Superior temporal gyrus (tissue), 1 donor: Measurements from ENCODE around the gene RAD51B.
A peak's percentile ranks its signal among the peaks of the same experiment; 100 is the strongest.
"Not testable (repeated sequence)": the region's sequence is repeated elsewhere in the genome, so short reads cannot be mapped to it uniquely, and the experiment has no call there.

ENCODE experiments used
- DNase-seq: peaks from one replicate; pipeline ENCODE4 v3.0.0-alpha.2; 2016; ENCODE audit errors: extremely low spot score

The RAD51B gene

DNA sequence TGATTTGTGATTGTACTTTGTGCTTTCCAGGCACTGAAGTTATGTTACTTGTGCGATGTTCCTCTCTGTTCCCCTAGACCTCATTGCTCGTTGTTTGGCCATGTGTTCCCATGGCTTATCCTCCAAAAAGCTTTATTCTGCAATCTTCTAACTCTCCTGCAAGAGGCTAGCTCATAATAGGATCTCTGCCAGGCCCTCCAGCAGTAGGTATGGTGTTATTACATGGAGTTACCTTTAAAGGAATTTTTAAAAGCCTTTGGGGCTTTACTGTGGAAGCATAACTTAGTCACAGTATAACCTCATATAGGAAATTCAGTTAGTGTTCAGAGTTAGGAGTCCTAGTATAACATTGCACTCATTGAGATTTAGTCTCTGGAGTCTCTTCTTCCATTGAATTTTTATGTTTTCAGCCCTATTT is 292.3 kb downstream of the RAD51B start:
- DNase-seq, result no peak

DNA sequence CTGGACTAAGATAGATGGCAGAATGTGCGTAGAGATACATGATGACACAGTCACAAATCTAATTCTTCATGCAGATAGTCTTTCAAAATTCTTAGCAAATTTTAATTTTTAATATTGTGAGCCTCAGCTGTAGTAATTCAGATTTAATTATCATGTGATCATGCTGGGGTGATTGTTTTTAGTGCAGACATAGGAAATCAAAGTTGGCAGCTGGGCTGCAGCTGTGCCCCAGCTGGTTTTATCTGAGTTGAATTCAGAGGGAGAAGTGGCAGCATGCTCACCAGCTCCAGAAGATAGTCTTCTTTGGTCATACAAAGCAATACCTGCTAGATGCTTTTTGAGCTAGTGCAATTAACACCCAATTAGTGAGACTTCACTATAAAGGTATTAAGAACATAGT is 292.9 kb downstream of the RAD51B start:
- DNase-seq, result no peak

DNA sequence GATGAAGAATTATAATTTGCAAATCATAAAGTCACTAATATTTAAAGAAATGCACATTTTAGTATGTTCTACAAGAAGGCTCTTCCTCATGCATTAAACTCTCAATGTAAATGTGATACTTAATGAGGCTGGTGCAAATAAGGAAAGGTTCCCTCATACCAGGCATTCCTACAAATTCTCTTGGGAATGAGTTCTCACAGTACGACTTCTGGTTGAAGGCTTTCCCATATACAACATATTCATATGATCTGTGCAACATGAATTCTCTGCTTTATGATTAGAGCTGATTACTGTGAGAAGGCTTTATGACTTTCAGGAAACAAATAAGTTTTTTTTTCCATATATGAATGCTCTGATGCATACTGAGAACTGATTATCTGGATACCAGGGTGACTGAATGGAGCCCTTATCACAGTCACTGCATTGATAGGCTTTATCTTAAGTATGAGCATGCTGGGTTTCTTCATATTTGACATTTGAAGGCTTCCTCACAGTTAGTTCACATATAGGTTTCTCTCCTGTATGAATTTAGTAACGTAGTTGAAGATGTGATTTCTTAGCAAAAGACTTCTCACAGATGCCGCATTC is 293.9 kb downstream of the RAD51B start:
- no peak for DNase-seq

DNA sequence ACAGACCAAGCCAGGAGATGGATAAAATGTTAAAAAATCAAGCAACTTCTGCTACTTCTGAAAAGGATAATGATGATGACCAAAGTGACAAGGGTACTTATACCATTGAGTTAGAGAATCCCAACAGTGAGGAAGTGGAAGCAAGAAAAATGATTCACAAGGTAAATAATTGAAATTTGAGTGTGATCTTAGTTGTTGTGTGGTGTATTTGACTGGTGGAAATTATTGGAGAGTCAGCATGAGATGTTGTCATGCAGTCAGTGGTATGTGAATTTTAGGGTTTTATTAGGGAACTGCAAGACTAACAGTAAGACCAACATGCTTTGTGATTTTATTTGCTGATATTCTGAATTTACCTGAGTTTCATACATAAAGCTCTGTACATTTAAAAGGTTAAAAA is 296.4 kb downstream of the RAD51B start:
- DNase-seq, result not testable (repeated sequence)

DNA sequence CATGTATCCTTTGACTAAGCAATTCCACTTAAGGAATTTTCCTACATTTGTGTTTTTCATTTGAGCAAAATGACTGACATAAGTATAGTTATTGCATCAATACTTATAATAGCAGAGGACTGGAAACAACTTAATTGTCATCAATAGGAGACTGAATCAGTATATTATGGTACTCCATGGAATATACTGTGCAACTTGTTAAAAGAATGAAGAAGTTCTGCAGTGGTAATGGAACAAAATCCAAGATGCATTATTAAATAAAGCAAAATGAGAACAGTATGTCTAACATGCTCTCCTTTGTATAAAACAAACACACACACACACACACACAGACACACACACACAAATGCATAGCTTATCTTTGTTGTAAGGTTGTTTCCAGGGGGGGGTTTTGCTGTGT is 303.1 kb downstream of the RAD51B start:
- no peak for DNase-seq

DNA sequence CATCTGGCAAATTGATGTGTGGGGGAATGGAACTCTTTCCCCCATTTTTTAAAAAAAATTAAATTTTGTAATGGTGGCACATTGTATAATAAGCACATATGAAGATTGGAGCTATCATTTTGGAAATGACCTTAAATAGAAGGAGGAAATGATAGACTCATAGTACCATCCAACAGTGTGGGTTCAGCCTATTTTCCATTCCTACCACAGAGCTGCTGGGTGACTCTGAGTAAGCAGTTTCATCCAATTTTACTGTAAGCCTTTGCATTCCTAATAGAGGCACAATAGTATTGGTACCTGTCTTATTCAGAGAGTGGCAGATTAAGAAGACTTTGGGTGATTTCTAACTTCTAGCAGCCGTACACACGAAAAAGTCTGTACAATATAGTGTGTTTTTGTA is 304.5 kb downstream of the RAD51B start:
- DNase-seq, result no peak

DNA sequence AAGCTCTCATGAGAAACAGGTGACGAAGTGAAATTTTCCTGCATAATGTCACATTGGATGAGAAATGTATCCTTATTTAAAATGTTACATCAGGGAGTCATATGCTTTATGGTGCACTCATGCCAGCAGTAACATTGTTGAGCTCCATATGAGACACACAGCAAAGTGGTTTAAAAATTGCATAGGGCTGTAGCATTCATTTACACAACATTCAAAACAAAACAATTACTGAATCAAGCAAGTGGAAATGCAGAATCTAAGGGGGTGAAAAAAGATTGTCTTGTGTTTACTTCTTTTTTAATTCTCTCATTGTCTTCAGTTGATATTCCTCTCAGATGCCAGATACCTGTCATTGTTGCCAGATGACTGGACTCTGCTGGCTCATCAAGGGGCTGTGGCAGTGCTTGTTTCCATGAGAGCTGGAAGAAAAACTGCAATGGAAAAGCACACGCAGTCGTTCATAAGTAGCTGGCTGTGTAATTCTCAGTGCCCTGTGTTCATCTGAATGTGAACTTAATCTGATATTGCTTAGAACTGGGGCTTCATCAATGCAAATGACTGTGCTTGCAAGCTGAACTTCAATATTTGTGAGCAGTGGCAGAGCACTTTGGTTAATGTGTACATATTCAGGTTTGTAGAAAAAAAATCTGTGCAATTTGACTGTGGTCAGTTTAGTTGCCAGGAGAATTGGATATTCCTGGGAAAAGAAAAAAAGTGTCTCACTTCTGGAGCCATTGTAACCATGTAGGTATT is 305.6 kb downstream of the RAD51B start:
- peak; percentile 52 for DNase-seq

DNA sequence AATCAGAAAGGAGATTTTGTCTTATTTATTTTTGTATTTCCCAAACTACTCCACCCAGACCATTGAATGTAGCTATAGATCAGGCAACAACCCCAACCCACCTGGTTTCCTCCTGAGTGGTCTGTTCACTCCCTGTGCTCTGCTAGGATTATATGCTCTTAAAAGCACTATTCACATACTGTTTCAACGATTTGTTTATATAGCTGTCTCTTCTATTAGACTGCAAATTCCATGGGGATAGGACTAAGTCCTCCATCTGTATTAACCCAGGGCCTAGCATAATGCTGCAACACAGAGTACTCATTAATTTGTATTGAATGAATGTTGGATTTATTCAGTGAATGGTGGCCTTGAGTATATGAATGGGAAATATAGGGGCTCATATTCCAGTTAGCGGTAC is 307.6 kb downstream of the RAD51B start:
- no peak for DNase-seq

DNA sequence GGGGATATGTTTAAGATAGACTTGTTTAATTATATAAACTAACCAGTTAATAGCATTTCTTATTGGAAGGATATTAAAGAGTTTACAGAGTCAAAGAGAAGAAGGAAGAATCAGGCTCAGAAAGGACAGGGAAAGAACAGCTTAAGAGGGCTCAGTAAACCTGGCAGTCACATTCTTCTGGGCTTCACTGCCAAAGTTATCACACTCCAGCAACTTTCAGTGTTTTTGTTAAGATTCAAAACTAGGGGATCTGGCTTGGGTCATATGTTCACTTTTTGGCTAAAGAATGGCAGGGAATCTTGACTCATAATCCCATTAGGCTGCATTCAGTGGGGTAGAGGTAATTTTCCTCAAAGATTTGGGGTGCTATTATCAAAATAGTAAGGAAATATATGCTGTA is 312.3 kb downstream of the RAD51B start:
- DNase-seq, result no peak

DNA sequence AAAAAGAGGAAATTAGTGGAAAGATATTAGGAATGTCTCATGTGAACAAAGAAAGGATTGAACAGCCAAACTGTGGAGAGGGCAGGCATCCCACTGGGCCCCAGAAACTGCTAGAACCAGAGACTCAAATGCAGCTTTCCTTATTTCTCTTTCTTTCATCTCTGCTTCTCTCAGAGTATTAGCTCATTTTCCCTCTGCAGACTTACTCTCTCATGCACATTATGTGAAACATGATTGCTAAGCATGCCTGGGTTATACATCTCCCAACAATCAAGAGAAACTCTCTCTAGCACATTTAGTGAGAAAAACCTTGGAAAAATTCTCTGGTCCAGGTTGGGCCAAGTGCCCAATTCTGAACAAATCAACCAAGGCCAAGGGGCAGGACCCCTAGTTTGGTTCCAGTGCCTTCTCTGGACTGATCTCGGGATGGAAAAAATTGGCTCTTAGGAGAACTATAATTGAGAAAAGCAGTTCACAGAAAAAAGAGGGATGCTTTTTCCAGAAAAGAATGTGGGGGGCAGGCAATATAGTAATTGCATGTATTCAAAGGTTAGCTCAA is 313.1 kb downstream of the RAD51B start:
- no peak for DNase-seq

DNA sequence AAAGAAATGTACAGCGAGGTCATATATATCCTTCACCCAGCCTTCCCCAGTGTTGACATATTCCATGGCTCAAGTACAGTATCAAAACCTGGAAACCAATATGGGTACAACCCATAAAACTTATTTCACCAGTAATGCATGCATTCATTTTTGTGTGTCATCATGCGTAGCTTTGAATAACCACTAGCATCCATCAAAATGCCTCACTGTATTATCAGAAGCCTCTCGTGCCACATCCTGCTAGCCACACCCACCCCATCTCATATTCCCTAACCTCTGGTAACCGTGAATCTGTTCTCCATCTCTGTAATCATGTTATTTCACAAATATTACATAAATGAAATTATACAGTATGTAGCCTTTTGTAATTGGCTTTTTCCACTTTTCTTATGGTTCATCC is 314.3 kb downstream of the RAD51B start:
- no peak for DNase-seq

DNA sequence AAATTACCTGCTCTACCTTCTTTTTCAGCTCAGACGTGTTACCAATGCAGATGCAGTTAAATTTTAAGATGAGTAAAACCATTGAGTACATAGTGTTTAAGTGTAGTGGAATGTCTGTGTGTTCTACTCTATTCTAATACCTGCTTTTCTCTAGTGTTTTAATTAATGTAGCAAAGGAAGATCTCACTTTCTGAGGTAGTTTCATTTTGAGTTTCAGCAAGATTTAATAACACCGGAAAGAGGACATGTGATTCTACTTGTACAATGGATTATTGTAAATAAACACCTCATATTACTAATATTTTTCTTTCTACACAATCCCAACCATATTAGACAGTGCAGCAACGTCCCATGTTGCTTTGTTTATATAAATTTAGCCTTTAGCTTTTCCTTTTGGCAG is 315.4 kb downstream of the RAD51B start:
- DNase-seq, result no peak

DNA sequence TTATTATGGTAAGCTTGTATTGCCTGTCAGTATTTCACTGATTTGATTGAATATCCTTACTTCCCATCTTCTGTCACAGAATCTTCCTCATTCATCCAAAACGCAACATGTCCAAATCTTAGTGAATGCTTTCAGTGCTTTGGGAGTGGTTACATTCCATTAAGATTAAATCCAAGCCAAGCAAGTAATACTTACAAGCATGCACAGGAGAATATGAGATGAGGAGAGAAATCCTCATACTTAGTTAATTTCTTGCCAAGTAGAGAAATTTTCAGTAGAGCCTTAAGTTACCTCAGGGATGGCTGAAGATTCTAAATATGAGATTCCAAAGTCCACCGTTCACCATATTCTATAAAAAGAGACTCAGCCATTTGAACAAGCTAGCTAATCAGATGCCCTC is 316.0 kb downstream of the RAD51B start:
- no peak for DNase-seq

DNA sequence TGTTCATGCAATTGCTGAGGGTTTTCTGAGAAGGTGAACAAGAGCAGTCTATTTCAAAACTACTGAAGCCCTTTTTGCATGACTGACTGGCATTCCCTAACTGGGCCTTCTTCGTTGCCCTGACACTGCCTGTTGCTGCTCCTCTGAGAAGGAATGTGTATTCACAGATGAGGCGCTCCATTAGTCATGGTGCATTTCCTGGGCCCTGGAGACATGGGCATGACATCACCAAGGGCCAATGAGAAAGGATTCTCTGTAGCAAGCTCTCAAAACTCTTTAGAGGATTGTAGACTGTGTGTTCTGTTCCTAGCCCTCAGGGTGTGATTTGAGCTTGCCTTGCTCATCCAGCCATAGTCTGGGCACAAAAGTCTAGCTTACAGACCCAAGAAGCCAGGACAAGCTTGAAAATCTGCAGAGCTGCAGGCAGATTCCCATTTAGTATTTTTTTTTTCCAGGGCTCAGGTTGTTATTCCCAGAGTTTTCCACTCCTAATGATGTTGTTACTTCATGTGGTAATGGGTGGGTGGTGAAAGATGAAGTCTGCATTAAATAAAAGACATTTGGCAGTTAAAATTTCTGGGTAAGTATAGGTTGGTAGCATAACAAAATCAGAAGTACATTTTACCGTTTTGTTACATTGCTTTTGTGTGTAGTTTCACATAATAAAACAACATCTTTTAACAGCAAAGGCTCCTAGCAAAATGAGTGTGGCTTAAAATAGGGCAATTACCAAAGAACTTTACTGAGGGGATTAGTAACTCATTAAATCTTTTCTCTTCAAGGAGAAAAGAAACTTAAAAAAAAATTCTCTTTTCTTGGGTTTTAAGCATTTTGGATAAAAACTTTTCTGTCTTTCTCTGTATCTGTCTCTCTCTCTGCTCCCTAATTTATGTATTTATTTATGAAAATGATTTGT is 318.4 kb downstream of the RAD51B start:
- peak; percentile 38 for DNase-seq

DNA sequence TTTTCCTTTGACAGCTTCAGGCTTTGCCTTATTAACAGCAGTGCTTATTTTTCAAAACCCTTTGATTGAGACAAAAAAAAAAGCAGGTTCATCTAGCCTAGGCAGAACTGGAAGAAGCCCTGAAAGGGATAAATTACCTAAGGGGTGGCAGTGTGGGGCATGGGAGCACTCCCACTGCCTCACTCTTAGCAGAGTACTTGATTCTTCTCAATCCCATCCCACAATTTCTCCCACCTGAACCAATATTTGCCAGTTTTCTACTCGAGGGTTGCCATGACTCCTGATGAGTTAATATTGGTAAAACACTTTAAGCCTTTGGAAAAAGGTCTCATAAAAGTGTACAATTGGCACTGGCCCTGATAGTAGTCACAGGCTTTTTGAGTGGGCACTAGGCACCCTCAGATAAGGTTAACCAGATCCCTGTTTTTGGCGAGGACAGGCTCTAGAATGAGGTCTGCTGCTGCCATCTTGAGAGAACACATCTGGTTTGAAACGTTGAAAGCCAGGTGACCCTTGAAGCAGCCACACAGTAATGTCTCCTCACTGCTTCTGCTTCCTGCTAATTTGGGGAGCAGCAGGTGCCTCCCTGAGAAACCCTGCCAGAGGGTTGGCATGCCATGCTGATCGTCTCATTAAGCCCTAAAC is 320.0 kb downstream of the RAD51B start:
- DNase-seq, result no peak

DNA sequence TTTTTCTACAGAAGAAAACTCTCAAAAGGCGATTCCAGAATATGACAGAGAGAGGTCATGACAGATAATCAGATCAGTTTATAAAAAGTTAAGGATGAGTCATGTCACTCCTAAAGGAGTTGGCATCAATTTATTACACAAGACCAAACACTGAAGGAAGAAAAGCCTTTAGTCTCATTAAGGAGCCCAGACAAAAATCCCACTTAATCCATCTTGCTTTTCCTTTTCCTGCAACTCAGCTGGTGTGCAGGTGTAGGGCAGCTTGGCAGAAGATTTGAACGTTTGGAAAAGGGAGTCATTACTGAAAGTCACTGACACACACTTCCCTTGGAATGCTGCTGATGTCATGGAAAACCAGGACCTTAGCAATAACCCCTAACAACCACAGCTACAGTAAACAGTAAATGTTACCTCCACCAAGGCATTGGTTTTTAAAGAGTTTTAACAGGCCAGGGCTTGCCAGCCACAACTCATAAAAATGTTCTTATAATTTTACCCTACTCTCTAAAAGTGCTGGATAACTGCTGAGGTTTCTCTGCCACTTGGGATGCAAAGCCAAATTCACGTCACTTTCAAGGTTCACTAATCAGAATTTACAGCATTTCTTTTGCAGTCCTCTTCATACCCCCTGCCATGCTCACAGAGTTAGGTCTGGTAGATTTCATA is 320.6 kb downstream of the RAD51B start:
- DNase-seq, result no peak

DNA sequence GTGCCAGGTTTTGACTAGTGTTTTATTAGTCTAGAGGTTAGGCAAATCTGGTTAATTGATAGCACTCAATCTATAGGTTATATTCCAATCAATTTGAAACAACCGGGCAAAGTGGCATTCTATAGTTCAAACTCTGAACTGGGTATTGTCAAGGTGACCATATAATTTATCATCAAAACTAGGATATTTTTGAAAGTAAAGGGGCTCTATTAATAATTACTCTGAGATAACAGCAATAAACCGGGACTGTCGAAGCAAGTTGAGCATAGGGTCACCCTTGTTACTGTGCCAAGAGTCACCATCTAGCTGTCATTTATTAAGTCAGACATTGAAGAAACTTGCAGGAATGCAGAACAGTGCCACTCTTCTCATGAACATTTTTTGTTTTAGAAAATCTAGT is 321.2 kb downstream of the RAD51B start:
- no peak for DNase-seq

DNA sequence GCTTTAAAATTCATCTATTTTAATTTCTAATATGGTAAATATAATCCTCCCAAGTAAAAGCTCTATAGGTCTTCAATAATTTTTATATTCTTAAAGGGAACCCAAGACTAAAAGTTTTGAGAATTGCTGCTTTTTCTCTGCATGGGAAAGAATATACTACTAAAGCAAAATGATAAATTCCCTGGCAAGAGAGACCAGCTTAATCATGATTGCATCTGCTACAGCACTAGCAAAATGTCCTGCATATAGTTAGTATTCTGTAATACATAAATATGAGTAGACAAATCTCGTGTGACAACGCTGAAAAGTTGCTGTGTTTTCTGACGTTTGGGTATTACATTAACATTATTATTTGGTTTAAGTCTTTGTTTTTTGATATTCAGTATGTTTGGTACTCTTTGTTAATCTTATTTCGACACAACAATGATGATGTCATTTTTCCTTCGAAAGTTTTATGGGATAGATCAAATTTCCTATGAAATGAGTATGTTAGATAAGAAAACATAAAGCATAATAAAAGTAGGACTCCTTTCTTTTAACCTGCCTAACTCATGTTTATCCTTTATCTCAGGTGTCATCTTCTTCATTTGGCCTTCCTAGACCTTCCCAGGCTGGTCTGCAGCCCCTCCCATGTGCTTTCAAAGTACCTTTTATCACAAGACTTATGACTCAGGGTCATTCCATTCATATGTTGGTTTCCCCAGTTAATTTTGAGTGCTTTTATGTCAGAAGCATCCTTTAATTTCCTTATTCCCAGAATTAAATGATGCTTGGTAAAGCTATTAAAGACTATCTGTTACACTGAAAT is 321.9 kb downstream of the RAD51B start:
- no peak for DNase-seq

DNA sequence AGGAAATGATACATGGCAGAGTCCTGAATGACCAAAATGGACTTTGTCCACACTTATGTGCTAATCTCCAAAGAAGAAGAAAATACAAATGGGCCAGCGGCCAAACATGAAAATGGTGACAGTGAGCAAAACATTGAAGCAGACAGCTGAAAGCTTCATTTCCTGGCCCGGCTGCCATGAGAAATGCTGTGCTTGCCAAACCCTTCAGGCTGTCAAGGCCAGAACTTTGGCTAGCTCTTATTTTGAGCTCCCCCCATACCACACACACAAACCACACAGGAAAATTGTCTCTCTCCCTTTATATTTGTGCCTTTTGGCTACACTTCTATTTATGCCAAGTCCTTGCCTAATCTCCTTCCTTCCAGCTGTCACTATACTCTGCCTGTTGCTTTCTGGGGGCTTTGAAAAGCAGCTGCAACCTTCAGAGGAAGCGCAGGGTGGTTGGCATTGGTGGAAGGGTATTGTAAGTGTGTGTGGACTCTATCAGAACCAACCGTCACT is 323.8 kb downstream of the RAD51B start:
- peak; percentile 28 for DNase-seq

DNA sequence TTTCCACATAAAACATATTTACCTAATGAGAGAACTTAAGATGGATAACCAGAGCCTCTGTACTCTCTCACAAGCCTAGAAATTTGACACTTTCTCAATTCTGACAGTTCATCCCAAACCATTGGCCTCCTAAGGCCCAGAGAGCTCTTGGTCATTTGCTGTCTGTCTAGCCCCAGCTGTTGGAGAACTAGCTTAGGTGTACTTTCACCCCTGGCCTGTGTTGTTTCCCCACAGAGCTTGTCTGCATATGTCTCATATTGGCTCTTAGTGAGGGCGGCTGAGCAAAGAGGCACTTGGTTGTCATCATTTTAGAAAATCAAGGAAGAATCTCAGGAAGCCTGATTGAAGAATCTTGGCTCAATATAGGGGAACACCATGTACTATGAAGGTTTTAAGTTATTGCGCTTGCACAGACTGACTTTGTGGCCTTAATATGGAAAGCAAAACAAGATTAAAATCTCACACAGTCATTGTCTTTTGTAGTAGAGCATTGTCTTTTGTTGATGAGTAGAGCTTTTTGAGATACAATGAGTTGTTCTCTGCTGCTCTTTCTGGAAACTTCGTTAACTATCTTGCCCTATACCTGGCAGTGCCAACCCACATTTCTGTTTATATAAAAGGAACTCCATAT is 324.6 kb downstream of the RAD51B start:
- no peak for DNase-seq
